Breast epithelium (tissue), 3 donors: ENCODE measurements around the gene PLEKHB1.

Experiments
- CTCF ChIP-seq, 3 donors: fragments of 450-650 bp; IDR thresholded peaks; one replicate each; pipeline ENCODE4 v1.5.1; 2016 to 2017; ENCODE audit warnings: antibody characterized with exemption in 3 of 3, mild to moderate bottlenecking in 3 of 3, moderate library complexity in 3 of 3
- POLR2A ChIP-seq: fragments of 450-650 bp; IDR thresholded peaks from one replicate; pipeline ENCODE4 v1.6.1; 2016; ENCODE audit warnings: antibody characterized with exemption, mild to moderate bottlenecking, moderate library complexity

- TF ChIP-seq CTCF (IDR thresholded peaks at IDR 0.05), result no peak
- no peak for TF ChIP-seq POLR2A
These were observed 10.6 kb downstream of the PLEKHB1 start for GRCh38 chr11:73656985-73657384.
